Smooth muscle cell (in vitro differentiated cells): ENCODE results near the gene LRBA. TPM values are rescaled to one million over a fixed set of nuclear protein-coding genes. Genes with fewer than 3 reads are reported as not detected.
"Not testable (repeated sequence)": the region's sequence is repeated elsewhere in the genome, so short reads cannot be mapped to it uniquely, and the experiment has no call there.

Experiments
- DNase-seq: peaks from one replicate; lab custom pipeline; 2025; ENCODE audit not compliant: unreplicated experiment; lab: John Stamatoyannopoulos, UW
- H2AFZ ChIP-seq: fragments of 200-600 bp; sonication (generic); 2 replicates; pipeline ENCODE4 v1.6.0; 2016; ENCODE audit warnings: antibody characterized with exemption, low read depth, mild to moderate bottlenecking
- H3F3A ChIP-seq: fragments of 200-600 bp; sonication (generic); 2 replicates; pipeline ENCODE4 v1.6.0; 2017; ENCODE audit warnings: antibody characterized with exemption, low read depth
- H3K27ac ChIP-seq: fragments of 200-600 bp; sonication (generic); 2 replicates; pipeline ENCODE4 v1.5.1; 2016; ENCODE audit warnings: low read depth, mild to moderate bottlenecking
- H3K27me3 ChIP-seq: fragments of 200-600 bp; sonication (generic); 2 replicates; pipeline ENCODE4 v1.6.1; 2016; ENCODE audit warnings: low read depth, mild to moderate bottlenecking
- H3K36me3 ChIP-seq: fragments of 200-600 bp; sonication (generic); 2 replicates; pipeline ENCODE4 v1.5.1; 2016; ENCODE audit warnings: low read depth
- H3K4me1 ChIP-seq: fragments of 200-600 bp; sonication (generic); 2 replicates; pipeline ENCODE4 v1.5.1; 2016; ENCODE audit warnings: low read depth
- H3K4me2 ChIP-seq: fragments of 200-600 bp; sonication (generic); 2 replicates; pipeline ENCODE4 v1.6.0; 2016; ENCODE audit warnings: mild to moderate bottlenecking
- H3K4me3 ChIP-seq: fragments of 200-600 bp; sonication (generic); 2 replicates; pipeline ENCODE4 v1.5.1; 2016; ENCODE audit warnings: mild to moderate bottlenecking
- H3K79me2 ChIP-seq: fragments of 200-600 bp; sonication (generic); 2 replicates; pipeline ENCODE4 v1.6.0; 2016; ENCODE audit warnings: low read depth, mild to moderate bottlenecking
- H3K9ac ChIP-seq: fragments of 200-600 bp; sonication (generic); 2 replicates; pipeline ENCODE4 v1.6.0; 2016; ENCODE audit warnings: low read depth
- H3K9me3 ChIP-seq: fragments of 200-600 bp; sonication (generic); replicated peaks from 2 replicates; pipeline ENCODE4 v1.5.1; 2016; ENCODE audit warnings: low read depth
- H4K20me1 ChIP-seq: fragments of 200-600 bp; sonication (generic); 2 replicates; pipeline ENCODE4 v1.6.0; 2016; ENCODE audit warnings: low read depth
- WGBS: methylation state at CpG from one replicate; pipeline ENCODE4 v1.1.7; 2016; ENCODE audit warnings: low lambda C conversion rate; 5-methylcytosine and 5-hydroxymethylcytosine counted together
- polyA plus RNA-seq: library from polyadenylated mRNA; unstranded; fragments of >200 nt; fragmentation: Nextera tagmentation; extraction: Ambion mirVana; gene quantifications from 2 replicates; pipeline ENCODE4 v1.2.1, GENCODE V29; 2016
- total RNA-seq: library from RNA; depleted of rRNA; stranded (reverse); fragments of >200 nt; gene quantifications from 2 replicates; pipeline ENCODE4 v1.2.3, GENCODE V29; 2014
- TF ChIP-seq, protein P1 (sequence below): fragments of 200-600 bp; sonication (generic); IDR thresholded peaks from 2 replicates; pipeline ENCODE4 v1.5.1; 2017; ENCODE audit warnings: borderline replicate concordance, mild to moderate bottlenecking, antibody characterized with exemption; ENCODE audit not compliant: insufficient read depth, poor library complexity, severe bottlenecking

Gene LRBA
- total and polyA plus RNA-seq, 2 experiments from 2014 or later = 1.6 to 26.2 TPM

DNA sequence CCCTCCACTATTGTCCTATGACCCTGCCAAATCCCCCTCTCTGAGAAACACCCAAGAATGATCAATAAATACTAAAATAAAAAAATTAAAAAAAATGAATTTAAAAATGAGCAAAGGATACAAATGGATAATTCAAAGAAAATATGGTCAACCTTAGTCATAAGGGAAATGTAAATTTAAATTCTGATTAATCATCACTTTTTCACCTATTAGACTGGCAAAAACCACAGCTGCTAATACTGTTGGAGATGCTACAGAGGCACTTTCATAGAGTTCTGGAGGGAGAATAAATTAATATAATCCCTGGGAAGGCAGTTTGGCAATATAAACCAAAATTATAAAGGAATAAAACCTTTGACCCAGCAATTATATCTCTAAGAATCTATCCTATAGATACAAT, 50.3 kb downstream of the LRBA start:
- H3K4me2 ChIP-seq = no peak overlapping the region
- peaks cover 9% of the 10 kb centered on the region for H3K79me2 ChIP-seq
- TF ChIP-seq, protein P1, sequence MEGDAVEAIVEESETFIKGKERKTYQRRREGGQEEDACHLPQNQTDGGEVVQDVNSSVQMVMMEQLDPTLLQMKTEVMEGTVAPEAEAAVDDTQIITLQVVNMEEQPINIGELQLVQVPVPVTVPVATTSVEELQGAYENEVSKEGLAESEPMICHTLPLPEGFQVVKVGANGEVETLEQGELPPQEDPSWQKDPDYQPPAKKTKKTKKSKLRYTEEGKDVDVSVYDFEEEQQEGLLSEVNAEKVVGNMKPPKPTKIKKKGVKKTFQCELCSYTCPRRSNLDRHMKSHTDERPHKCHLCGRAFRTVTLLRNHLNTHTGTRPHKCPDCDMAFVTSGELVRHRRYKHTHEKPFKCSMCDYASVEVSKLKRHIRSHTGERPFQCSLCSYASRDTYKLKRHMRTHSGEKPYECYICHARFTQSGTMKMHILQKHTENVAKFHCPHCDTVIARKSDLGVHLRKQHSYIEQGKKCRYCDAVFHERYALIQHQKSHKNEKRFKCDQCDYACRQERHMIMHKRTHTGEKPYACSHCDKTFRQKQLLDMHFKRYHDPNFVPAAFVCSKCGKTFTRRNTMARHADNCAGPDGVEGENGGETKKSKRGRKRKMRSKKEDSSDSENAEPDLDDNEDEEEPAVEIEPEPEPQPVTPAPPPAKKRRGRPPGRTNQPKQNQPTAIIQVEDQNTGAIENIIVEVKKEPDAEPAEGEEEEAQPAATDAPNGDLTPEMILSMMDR = no peak
- H3K4me1 ChIP-seq = no peaks in the 10 kb centered on the region
- no peaks in the 10 kb centered on the region for H3F3A ChIP-seq
- no peaks in the 10 kb centered on the region for H3K27me3 ChIP-seq
- H2AFZ ChIP-seq = no peak overlapping the region
- H3K27ac ChIP-seq = no peak overlapping the region
- H3K36me3 ChIP-seq = no peaks in the 10 kb centered on the region
- DNase-seq = no peak
- H3K4me3 ChIP-seq = no peak overlapping the region
- no peaks in the 10 kb centered on the region for H3K9me3 ChIP-seq
- no peak overlapping the region for H3K9ac ChIP-seq
- H4K20me1 ChIP-seq = peaks cover 7% of the 10 kb centered on the region

DNA sequence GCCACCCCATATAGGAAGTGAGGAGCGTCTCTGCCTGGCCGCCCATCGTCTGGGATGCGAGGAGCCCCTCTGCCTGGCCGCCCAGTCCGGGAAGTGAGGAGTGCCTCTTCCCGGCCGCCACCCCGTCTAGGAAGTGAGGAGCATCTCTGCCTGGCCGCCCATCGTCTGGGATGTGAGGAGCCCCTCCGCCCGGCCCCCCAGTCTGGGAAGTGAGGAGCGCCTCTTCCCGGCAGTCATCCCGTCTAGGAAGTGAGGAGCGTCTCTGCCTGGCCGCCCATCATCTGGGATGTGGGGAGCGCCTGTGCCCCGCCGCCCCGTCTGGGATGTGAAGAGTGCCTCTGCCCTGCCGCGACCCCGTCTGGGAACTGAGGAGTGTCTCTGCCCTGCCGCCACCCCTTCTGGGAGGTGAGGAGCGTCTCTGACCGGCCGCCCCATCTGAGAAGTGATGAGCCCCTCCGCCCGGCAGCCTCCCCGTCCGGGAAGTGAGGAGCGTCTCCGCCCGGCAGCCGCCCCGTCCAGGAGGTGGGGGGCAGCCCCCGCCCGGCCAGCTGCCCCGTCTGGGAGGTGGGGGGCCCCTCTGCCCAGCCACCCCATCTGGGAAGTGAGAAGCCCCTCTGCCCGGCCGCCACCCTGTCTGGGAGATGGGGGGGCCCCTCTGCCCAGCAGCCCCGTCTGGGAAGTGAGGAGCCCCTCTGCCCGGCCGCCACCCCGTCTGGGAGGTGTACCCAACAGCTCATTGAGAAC, 51.3 kb downstream of the LRBA start:
- H3K27ac ChIP-seq, DNase-seq, H3K9me3 ChIP-seq, H3K4me2 ChIP-seq, H4K20me1 ChIP-seq, H3K27me3 ChIP-seq, H3K4me3 ChIP-seq, H3K36me3 ChIP-seq, H3F3A ChIP-seq, H3K9ac ChIP-seq, H3K79me2 ChIP-seq, H3K4me1 ChIP-seq, H2AFZ ChIP-seq: not testable (repeated sequence)
- 95% methylated on average over 24 of the region's 47 CpGs for WGBS

DNA sequence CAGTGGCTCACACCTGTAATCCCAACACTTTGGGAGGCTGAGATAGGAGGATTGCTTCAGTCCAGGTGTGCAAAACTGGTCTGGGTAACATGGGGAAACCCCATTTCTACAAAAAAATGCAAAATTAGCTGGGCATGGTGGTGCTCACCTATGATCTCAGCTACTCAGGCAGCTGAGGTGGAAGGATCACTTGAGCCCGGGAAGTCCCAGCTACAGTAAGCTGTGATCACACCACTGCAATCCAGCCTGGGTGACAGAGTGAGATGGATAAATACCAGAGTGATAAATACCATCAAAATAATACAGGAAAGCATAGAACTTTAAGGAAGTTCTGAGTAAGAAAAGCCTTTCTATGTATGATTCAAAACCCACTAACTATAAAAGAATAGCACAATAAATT, 52.8 kb downstream of the LRBA start:
- H3K27ac ChIP-seq = no peak overlapping the region
- peaks cover 8% of the 10 kb centered on the region for H3K79me2 ChIP-seq

DNA sequence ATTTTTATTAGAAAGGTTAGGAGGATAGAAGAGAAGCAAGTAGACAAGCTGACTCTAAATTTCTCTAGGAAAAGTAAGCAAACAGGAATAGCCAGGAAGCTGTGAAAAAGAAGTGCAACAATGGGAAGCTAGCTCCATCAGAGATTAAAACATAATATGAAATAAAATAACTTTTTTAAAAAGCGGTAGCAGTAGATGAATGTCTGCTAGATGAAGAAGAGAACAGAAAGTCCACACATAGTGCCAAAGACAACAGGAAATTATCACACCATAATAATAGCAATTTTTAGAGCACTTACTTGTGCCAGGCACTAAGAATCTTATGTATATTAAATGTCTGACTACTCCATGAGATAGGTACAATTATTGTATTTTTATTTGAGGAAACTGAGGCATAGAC, 53.5 kb downstream of the LRBA start:
- Histone ChIP-seq H3K27me3 (no peaks in the 10 kb centered on the region), H3K79me2 (peaks cover 8% of the 10 kb centered on the region), H3K9me3 (no peaks in the 10 kb centered on the region), H3K36me3 (no peaks in the 10 kb centered on the region), H3K4me3 (no peak overlapping the region), H4K20me1 (peaks cover 7% of the 10 kb centered on the region), H3K9ac (no peak overlapping the region), H3F3A (no peaks in the 10 kb centered on the region), H3K27ac (no peak overlapping the region), H3K4me2 (no peak overlapping the region), H2AFZ (no peak overlapping the region), H3K4me1 (no peaks in the 10 kb centered on the region)
- no peak for DNase-seq
- WGBS = 100% methylated on average over 1 of the region's 1 CpG
- TF ChIP-seq, protein P1 = no peak

More for the DNA sequence above, 52.8 kb downstream of the LRBA start:
- H3K9me3 ChIP-seq = no peaks in the 10 kb centered on the region
- no peak overlapping the region for H3K4me3 ChIP-seq
- H4K20me1 ChIP-seq = peaks cover 7% of the 10 kb centered on the region
- H3K4me2 ChIP-seq = no peak overlapping the region
- no peak for DNase-seq
- TF ChIP-seq, protein P1 = no peak
- no peak overlapping the region for H3K9ac ChIP-seq
- H2AFZ ChIP-seq = no peak overlapping the region
- no peaks in the 10 kb centered on the region for H3K4me1 ChIP-seq
- no peaks in the 10 kb centered on the region for H3K36me3 ChIP-seq
- WGBS = 67% methylated on average over 1 of the region's 1 CpG
- H3K27me3 ChIP-seq = no peaks in the 10 kb centered on the region
- H3F3A ChIP-seq = no peaks in the 10 kb centered on the region
